Left renal pelvis (tissue), 4 donors: ENCODE data around the gene CELA3A. TPM values are rescaled to one million over a fixed set of nuclear protein-coding genes. Genes with fewer than 3 reads are reported as not detected.
"Not testable (repeated sequence)": the region's sequence is repeated elsewhere in the genome, so short reads cannot be mapped to it uniquely, and the experiment has no call there.

Experiments
- DNase-seq, 4 donors: peaks; one replicate each; pipeline ENCODE4 v3.0.0-alpha.2; 2013; ENCODE audit warnings: low read depth in 4 of 4, low spot score in 3 of 4
- polyA plus RNA-seq, 4 donors: library from polyadenylated mRNA; unstranded; fragments of 120-200 nt; gene quantifications; one replicate each; pipeline ENCODE4 v1.2.1, GENCODE V29; 2013; ENCODE audit not compliant: insufficient read length in 4 of 4

The CELA3A gene
- polyA plus RNA-seq, 4 donors: not detected

DNA sequence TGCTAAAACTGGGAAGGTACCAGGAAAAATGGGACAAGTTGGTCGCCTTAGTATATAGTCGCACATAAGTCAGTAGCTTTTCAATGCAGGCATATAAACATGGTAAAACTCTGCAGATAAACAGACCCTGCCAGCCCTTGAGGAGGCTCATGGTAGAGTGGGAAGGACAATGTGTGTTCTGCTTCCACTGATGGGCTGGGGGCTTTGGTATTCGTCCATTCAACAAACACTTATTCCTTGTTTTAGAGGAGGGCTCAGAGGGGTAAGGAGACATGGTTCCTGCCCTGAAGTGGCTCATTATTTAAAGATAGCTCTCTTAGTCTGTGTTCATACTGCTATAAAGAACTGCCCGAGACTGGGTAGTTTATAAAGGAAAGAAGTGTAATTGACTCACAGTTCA, 11.3 kb downstream of the CELA3A start:
- DNase-seq: not testable (repeated sequence)

DNA sequence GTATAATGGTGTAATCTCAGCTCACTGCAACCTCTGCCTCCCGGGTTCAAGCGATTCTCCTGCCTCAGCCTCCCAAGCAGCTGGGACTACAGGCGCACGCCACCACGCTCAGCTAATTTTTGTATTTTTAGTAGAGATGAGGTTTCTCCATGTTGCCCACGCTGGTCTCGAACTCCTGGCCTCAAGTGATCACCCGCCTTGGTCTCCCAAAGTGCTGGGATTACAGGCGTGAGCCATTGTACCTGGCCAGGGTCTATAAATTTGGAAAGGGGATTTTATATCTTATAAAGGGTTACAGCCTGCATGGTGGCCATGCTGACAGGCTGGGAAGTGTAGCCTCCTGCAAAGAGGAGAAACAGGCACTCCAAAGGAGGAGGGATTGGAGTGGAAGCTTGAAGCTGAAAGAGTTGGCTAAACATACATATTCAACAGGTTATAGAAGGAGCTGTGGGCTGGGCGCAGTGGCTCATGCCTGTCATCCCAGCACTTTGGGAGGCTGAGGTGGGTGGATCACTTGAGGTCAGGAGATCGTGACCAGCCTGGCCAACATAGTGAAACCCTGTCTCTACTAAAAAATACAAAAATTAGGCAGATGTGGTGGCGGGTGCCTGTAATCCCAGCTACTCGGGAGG, 13.2 kb downstream of the CELA3A start:
- not testable (repeated sequence) for DNase-seq

DNA sequence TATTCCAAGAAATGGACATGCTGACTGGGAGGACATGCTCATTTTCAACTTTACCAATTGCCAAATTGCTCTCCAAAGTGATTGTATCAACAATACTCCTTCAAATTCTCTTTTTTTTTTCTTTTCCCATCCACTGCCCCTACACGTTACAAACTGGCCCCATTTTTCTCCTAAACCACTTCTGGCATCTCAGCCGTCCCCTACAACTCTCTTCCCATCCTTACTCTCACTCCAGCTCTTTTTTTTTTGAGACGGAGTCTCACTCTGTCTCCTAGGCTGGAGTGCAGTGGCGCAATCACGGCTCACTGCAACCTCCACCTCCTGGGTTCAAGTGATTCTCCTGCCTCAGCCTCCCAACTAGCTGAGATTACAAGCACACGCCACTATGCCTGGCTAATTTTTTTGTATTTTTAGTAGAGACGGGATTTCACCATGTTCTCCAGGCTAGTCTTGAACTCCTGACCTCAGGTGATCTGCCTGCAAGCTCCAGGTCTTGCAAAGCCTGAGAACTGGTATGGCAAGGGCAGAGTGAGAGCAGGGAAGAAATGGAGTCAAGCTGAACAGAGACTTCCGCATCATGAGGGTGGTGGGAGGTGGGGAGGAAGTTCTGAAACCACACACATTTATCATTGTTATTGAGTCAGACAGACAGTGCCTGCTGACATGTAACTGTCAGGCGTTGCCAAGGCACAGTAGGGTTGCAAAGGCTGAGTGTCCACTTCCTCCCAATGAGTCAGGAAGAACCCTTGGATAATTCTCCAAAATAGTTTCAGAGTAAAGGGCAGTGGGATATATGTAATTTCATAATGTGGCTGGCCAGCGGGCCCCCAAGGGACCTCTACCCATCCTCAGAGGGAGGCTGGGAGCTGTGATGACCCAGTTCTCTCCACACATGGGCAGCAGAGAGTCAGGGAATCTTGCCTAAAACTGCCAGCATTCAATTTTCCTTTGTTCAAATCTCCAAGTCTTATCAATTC, 17.4 kb downstream of the CELA3A start:
- DNase-seq: no peak

DNA sequence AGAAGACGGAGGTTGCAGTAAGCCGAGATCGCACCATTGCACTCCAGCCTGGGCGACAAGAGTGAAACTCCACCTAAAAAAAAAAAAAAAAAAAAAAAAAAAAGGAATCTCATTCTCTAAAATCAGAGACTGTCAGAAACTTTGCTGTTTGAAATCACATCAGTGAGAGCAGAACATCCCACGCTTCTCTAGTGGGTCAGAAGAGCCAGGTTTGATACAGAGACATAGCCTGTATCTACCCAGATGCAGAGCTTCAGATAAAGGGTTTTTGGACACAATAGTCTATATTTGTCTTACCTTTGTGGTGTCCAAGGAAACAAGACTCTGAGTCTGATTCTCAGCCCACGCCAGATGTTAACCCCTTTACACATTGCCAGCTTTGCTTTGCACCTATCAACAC, 19.6 kb downstream of the CELA3A start:
- no peak for DNase-seq

DNA sequence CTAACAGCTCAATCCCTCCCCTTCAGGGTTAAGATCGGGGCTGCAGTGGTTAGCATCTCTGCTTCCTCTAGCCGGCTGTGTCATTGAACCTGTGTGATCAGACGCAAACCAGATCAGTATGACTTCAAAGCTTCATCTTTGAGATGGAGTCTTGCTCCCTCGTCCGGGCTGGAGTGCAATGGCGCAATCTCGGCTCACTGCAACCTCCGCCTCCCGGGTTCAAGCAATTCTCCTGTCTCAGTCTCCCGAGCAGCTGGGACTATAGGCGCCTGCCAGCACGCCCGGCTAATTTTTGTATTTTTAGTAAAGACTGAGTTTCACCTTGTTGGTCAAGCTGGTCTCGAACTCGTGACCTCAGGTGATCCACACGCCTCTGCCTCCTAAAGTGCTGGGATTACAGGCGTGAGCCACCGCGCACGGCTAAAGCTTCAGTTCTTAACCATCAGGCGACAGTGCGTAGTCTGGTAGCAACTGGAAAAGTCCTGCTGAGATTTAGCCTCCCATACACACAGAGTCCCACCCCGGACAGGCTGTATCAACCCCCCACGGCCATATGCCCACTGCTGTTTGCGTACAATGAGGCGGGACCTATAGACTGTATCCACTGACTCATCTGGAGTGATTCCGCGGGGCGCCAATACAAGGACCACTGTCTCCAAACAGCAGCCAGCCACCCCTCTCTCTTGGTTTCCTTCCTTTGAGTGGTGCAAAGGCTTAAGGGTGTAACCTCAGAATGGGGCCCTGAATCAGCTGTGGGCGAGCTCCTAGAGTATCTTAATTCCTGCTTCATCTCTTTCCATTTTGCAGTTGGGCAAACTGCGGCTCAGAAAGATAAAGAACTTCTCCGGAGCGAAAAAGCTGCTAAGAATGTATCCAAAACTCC, 23.3 kb downstream of the CELA3A start:
- peak in 1 of 4 donors; percentile 49 for DNase-seq

DNA sequence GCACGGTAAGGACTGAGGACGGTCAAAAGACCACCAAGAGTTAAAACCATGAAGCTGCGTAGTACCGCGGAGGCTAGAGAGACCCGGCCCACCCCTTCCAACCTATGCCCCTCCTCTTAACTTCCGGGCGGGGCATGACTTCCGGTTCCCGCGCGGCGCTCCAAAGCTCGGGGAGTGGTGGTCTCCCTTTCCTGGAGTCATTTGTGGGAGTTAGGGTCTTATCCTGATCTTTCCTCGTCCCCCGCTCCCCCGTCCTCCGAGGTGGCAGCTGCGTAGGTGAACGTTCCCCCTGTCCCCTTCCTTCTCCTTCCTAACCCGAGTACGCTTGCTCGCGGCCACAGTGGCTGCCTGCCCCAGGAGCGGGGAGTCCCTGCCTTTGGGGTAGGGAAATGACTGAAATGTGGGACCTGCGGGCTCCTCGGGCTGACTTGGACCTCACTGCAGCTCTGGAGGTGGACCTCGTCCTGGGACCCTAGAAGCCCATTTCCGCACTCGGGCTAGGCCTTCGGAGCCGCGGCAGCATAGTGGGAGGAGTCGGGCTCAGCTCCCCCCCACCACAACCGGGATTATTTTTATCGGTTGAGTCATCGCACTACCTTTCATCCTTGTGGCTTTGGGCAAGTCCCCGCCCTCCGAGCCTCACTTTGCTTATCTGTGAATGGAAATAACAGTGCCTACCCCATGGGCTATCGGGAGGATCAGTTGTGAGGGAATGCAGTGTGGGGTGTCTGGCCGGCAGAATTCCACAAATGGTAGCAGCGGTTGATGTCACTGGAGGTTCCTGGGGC, 24.1 kb downstream of the CELA3A start:
- DNase-seq: peak; percentile 76 to 85 (median 80)

DNA sequence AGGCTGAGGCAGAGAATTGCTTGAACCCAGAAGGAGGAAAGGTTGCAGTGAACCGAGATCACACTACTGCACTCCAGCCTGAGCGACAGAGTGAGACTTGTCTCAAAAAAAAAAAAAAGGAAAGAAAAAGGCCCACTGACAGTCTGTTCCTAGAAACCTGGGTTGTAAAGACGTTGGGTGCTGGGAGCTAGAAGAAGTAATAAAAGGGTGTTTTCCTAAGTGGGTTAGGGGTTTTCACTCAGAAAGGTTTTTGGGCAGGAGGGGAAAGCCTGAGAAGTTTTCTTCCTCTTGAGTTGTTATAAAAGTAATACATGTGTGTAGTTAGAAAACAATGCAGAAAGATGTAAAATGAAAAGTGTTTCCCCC, 25.4 kb downstream of the CELA3A start:
- DNase-seq: no peak

DNA sequence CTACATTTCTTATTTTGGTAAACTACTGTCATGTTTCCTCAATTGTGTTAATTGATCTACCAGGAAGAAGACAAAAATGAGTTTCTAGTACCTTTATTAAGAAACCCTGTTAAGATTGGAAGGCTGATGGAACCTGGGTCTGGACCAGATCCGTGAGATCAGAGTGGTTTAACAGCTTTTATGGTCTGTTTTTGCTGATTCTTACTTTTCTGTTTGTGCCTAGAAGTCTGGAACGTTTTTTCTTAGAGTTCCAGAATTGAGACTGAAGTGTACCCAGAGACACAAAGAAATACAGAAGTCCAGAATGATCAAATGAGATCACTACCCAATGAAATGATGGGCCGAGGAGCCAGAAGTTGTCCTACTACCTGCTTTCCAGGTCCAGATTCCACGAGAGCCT, 28.6 kb downstream of the CELA3A start:
- DNase-seq: no peak

DNA sequence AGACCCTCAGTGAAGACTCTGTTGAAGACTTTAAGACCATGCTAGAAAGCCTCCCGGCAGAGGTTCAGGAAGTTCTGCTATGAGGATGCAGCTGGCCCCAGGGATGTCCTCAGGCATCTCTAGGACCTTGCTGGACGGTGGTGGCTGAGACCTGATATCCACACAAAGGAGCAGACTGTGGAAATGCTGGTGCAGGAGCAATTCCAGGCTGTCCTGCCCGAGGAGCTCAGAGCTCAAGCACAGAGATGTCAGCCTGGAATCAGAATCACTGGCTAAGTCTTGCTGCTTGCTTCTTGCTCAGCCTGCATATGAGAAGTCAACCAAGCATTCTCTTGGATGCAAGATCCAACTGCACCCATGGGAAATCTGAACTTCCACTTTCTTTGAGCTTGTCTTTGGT, 29.0 kb downstream of the CELA3A start:
- DNase-seq: no peak

DNA sequence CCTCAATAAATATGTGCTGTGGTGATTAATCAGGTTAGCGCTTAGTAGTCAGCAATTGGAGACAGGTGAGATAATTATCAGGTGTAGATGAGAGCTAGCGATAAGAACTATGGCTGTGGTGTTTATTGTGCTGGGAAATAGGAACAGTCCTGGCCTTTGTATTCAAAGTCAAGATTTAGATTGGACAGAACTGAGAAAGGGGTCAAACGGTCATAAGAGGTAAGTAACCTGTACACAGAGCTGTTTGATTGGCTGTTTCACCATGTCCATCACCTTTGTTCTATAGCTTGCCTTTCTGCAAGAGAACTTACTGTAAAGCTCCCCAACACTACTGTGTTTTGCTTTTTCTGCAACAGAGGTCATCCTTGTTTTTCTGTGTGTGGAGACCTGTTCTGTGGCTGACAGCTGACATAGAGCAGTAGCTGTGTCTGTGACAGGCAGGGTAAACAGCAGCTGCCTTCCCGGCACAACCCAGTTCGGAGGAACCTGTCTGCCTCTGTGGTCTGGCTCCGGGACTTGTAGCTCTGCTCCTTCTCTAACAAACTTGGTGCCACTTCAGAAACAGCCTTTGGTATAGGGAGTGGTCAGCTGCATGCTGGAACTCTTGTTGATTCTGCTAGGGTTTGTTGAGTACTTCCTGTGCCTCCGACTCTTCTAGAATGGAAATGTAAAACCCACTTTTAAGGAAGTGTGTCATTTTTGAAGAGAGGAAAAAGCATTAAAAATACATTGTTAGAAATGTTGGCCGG, 29.9 kb downstream of the CELA3A start:
- no peak for DNase-seq

DNA sequence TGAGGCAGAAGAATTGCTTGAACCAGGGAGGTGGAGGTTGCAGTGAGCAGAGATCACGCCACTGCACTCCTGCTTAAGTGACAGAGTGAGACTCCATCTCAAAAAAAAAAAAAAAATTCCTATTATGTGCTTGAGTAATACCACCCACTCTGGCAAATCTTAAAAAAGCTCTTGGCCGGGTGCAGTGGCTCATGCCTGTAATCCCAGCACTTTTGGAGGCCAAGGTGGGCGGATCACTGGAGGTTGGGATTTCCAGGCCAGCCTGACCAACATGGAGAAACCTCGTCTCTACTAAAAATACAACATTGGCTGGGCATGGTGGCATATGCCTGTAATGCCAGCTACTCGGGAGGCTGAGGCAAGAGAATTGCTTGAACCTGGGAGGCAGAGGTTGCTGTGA, 33.4 kb downstream of the CELA3A start:
- not testable (repeated sequence) for DNase-seq

DNA sequence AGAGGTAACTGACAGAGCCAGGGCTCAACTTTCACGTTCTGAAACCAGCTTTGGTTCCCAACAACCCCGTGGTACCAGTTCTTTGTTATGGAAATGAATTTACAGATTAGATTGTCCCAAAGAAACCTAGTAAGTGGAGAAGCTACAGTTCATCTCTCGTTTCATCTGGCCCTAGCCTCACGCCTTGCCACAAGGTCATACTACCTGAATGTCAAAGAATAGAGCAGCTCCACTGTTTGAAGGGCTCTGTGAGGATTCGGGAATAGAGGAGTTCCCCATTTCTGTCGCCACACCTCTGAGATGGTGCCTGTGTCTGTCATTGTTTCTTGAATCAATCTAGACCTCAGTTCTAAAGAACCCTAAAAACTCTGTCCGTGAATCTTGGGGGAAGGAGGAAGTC, 36.1 kb downstream of the CELA3A start:
- no peak for DNase-seq

DNA sequence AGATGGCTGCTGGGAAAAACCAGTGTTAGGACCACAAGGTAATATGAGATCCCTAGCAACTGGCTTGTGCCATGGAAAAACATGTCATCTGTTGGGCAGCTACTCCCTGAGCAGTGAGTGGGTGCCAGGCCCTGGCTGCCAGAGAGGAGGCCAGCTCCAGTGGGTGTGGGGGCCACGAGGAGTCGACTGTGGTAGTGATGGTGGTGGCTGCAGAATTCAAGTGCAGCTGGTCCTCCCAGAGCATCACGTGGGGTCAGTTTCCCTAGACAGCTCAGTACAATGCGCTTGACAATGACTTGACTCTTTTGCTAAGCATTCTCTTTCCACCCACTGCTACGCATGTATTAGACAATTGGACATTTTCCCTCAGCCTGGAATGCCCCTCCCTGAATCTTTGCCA, 36.6 kb downstream of the CELA3A start:
- DNase-seq: no peak

DNA sequence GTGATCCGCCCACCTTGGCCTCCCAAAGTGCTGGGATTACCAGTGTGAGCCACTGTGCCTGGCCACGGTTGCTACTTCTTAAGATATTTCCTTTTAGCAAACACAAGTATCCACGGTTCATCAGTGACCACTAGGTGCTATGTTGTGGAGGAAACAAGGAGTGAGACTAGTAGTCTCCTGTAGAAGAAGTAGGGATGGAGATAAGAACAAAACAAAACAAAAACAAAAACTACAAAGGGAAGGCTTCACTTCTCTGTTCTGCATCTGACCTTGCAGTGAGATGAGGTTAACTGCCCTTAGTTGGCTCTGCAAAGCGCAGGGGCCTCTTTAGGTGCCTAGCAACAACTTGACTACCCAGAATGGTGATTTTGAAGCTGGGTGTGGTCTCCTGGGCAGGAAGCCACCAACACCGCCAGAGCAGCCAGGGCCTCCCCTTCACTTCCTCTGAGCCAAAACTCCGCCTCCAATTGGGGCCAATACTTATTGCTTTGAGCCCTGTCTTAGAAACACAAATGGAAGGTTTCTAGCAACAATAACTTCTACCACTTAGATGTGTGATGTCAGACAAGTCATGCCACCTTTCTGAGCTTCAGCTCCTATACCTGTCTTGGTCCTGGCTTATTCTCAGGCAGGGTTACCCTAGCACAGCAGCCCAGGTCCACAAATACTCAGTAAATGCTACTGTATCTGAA, 38.3 kb downstream of the CELA3A start:
- DNase-seq: no peak

DNA sequence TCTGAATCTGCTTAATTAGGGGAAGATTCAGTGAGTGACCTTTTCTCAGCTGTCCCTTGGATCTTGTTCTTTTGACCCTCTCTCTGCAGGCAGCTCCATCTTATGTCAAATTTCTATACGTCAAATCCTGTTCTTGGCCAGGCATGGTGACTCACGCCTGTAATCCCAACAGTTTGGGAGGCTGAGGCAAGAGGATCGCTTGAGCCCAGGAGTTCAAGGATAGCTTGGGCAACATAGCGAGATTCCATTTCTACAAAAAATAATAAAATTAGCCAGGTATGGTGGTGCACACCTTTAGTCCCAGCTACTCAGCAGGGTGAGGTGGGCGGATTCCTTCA, 38.8 kb downstream of the CELA3A start:
- no peak for DNase-seq

DNA sequence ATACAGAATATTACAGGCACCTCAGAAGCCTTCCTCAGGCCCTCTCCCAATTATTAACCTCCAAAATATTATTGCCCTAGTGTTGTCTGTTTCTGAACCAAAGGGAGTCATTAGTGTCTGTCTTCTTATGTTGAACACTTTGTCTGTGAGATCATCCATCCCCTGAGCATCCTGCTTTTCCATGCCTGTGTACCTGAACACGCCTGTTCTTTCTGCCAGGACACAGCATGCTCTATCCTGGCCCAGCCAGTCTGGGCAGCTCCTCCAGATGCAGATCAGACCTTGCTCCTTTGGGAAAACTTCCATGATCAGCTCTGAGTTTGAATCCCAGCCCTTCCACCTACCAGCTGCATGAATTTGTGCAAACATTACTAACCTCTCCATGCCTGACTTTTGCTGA, 40.0 kb downstream of the CELA3A start:
- DNase-seq: no peak

DNA sequence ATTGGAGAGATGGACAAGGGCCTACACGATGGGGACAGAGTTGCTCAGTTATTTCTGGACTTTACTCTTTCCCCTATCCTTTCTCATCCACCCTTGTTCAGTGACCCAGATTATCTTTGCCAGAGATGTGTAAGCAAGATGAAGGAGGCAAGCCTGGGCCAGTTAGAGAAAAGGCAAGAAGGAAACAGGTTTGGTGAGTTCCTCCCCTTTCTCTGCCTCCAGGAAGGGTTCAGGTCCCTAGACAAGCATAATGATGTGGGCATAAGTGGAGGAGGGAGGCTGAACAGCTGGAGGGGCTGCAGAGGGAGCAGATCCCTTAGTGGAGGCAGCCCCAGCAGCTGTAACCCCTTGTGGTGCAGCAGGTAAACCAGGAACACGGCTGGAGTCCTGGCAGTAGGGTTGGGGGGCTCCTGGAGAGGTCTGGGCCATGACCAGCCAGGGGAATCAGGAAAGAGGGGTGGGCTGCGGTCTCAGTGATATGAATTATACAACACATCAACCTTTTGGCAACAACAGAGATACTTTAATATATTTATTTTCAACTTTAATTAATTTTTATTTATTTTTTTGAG, 41.8 kb downstream of the CELA3A start:
- no peak for DNase-seq

DNA sequence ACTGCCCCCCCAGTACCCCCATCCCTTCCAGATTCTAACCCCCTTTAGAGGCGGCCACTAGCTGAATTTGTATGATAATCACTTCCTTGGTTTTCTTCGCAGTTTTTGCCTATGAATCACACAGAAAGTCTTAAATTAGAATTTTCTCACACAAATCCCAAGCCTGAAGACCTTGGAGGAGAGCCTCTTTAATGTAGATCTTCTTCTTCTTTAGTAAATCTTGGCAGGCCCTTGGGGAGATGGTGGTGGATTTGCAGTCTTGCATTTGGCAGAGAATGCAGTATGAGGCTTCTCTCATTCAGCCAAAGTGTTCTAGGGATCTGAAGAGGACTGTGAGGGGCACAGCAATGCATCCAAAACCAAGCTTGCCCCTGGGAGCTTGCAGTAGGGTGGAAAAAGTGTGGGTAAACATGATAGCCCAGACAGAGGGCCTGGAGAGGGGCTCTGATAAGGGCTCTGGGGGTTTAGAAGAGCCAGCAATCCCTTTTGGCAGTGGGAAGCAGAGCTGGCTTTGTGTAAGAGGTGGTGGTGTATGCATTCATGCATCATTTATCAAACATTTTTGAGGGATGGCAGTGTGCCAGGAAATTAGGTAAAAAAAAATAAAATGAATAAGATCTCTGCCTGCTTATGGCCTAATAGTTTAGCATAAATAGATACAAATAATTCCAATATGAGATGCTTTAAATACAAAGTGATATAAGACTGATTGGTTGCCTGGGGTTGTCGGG, 43.4 kb downstream of the CELA3A start:
- DNase-seq: no peak
